ENCODE results near the gene RRAGD. TPM values are rescaled to one million over a fixed set of nuclear protein-coding genes. Genes with fewer than 3 reads are reported as not detected.

The RRAGD gene
- total and polyA plus RNA-seq, 9 donors: 0.71 to 12.9 (median 7.9) TPM

DNA sequence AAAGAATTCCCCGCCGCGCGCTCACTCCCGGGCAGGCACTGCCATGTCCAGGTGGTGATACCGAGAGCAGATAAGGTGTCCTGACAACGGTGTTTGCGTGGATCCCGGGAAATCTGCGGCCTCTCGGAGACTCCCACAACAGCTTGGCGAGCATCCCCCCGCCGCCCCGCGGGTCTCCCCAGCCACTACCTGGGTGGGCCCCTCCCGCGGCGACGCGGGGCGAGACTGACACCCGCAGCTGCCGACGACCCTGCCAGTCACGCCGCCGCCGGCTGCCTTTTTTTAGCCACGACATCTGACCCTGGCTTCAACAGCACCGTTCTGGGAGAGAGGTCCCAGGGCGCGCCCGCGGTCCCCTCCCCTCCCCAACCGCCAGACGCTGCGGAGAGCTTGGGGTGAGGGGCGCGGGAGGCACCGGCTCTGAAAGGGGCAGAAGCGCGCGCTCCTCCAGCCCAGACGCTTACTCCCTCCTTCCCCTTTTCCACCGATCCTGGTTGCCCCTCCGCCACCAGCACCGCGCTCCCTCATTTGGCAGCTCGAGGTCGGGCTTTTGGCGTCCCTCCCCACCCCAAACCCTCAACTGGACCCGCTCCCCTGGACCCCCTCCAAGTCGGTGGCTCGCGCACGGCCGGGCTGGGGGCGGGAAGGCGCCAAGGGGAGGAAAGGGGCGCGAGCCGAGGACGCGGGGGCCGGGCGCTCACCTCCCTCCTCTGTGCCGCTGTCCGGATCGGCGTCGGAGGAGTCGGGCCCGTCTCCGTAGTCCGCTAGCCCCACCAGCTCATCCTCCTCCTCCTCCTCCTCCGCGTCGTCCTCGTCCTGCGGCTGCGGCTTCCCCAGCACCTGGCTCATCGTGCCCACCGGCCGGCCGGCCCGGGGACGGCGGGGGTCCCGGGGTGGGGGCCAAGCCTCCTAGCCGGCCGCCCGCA, 665 bp downstream of the RRAGD start:
- H3K4me3 ChIP-seq: peak overlapping the region; percentile 58
- peak; percentile 26 to 58 (median 47) for DNase-seq
- H3K27ac ChIP-seq: peak overlapping the region in 1 of 2 donors; percentile 18
- H3K27me3 ChIP-seq: no peaks in the 10 kb centered on the region
- intact Hi-C loops (cut with DNase I): no loop called here
- no peaks in the 10 kb centered on the region for H3K9me3 ChIP-seq
- no peaks in the 10 kb centered on the region for H3K36me3 ChIP-seq
- peaks cover 2% of the 10 kb centered on the region for H3K4me1 ChIP-seq (ENCODE audit: insufficient read depth)
- 1 to 2% (median 1%) methylated on average over 80 to 93 of the region's 93 CpGs for WGBS, 3 donors
- TF ChIP-seq POLR2A (IDR thresholded peaks at IDR 0.05): no peak
- no peak for TF ChIP-seq CTCF (IDR thresholded peaks at IDR 0.05)
- no peak for TF ChIP-seq EP300 (IDR thresholded peaks at IDR 0.05)

DNA sequence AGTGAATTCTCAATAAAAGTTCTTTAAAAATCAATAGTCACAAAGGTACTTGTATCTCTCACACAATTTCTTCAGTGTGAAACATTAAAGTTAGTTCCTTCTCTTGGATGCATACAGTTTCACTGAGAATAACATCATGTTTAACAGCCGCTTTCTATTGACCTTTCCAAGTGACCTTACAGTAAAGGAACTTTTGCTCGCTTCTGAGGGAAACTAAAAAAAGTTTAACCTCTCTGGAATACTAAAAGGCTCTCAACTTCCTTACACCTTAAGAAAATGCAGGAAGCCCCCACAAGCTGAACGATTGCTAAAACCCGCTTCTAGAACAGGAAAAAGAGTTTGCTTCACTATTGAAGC, 1.3 kb downstream of the RRAGD start:
- intact Hi-C loops (cut with DNase I): no loop called here
- Histone ChIP-seq H3K27ac (no peak overlapping the region), H3K9me3 (no peaks in the 10 kb centered on the region), H3K4me1 (ENCODE audit: insufficient read depth) (peaks cover 2% of the 10 kb centered on the region), H3K27me3 (no peaks in the 10 kb centered on the region), H3K36me3 (no peaks in the 10 kb centered on the region), H3K4me3 (peak overlapping the region; percentile 58)
- TF ChIP-seq POLR2A (IDR thresholded peaks at IDR 0.05) (no peak), EP300 (IDR thresholded peaks at IDR 0.05) (no peak), CTCF (IDR thresholded peaks at IDR 0.05) (no peak)
- no peak for DNase-seq
- WGBS, 3 donors: 13 to 22% (median 15%) methylated on average over 4 of the region's 4 CpGs

DNA sequence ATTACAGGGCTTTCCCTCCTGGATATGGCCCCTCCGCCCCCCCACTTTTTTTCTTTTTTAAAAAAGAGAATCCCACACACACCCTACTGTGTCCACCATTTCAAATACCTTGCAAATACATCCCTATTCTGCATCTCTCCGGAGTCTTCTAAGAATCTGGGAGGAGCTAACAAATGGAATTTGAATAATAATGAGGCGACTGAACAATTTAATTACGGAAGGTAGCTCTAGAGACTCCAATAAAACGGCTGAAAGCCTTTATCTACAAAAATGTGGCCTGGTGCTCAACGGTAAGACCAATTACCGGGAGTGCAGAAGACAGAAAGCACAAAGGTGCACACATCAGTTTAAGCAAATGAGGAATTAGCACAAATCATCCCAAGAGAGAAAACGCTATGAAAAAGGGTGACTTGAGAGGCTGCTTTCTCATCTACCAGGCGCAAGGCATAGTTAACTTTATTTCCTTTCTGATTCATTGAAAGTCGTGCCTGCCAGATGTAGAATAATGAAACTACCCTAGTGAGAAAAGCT, 1.8 kb downstream of the RRAGD start:
- Histone ChIP-seq H3K27me3 (no peaks in the 10 kb centered on the region), H3K36me3 (no peaks in the 10 kb centered on the region), H3K9me3 (no peaks in the 10 kb centered on the region), H3K4me1 (ENCODE audit: insufficient read depth) (peaks cover 2% of the 10 kb centered on the region), H3K4me3 (no peak overlapping the region), H3K27ac (no peak overlapping the region)
- intact Hi-C loops (cut with DNase I): no loop called here
- 66 to 70% (median 69%) methylated on average over 10 of the region's 10 CpGs for WGBS, 3 donors
- TF ChIP-seq POLR2A (IDR thresholded peaks at IDR 0.05): no peak
- TF ChIP-seq CTCF (IDR thresholded peaks at IDR 0.05): no peak
- no peak for TF ChIP-seq EP300 (IDR thresholded peaks at IDR 0.05)
- no peak for DNase-seq

GRCh38 chr6:89409461-89410035, 2.5 kb downstream of the RRAGD start:
- H3K4me1 ChIP-seq (ENCODE audit: insufficient read depth): peaks cover 2% of the 10 kb centered on the region
- TF ChIP-seq POLR2A (IDR thresholded peaks at IDR 0.05) (no peak), CTCF (IDR thresholded peaks at IDR 0.05) (no peak), EP300 (IDR thresholded peaks at IDR 0.05) (no peak)
- intact Hi-C loops (cut with DNase I): no loop called here
- H3K27ac ChIP-seq: no peak overlapping the region
- H3K27me3 ChIP-seq: no peaks in the 10 kb centered on the region
- no peaks in the 10 kb centered on the region for H3K36me3 ChIP-seq
- H3K4me3 ChIP-seq: no peak overlapping the region
- WGBS, 3 donors: 88 to 92% (median 91%) methylated on average over 7 of the region's 7 CpGs
- no peak for DNase-seq
- H3K9me3 ChIP-seq: no peaks in the 10 kb centered on the region
